Fibroblast of skin of right quadriceps (primary cell): ENCODE measurements around the gene KIF22.
"Not testable (repeated sequence)": the region's sequence is repeated elsewhere in the genome, so short reads cannot be mapped to it uniquely, and the experiment has no call there.

Experiments used
- DNase-seq: peaks from one replicate; pipeline ENCODE4 v3.0.0-alpha.2; 2013

Gene KIF22

DNA sequence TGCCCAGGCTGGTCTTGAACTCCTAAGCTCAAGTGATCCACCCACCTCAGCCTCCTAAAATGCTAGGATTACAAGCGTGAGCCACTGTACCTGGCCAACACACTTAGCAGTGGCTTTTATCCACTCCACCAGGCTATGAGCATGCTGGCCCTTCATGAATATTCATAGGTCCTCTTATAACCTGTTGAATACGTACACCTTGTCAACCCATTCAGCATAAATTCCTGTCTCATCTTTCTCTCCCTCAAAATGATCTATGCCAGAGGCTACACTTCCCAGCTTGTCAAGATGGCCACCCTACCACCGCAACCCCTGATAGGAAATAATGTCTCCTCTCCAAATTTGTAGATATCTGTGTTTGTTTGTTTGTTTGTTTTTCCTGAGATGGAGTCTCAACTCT, 23.5 kb upstream of the KIF22 start:
- no peak for DNase-seq

DNA sequence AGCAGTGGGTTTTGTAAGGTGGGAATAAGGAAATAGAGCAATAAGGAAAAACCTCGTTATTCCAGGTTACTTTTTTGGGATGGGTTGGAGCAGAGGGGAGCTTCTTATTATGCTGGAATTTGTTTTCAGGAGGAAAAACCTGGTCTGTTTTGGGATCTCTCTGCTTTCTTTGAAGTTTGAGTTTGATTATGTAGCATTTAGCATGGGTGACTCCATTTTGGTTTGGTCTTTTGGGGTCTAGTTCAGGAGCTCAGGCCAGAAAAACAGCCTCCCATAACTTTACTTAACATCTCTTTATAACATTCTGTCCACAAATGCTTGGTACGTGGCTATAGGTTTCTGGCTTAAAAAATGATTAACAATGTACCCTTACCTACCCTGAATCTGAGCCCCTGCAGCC, 21.0 kb upstream of the KIF22 start:
- DNase-seq, result no peak

DNA sequence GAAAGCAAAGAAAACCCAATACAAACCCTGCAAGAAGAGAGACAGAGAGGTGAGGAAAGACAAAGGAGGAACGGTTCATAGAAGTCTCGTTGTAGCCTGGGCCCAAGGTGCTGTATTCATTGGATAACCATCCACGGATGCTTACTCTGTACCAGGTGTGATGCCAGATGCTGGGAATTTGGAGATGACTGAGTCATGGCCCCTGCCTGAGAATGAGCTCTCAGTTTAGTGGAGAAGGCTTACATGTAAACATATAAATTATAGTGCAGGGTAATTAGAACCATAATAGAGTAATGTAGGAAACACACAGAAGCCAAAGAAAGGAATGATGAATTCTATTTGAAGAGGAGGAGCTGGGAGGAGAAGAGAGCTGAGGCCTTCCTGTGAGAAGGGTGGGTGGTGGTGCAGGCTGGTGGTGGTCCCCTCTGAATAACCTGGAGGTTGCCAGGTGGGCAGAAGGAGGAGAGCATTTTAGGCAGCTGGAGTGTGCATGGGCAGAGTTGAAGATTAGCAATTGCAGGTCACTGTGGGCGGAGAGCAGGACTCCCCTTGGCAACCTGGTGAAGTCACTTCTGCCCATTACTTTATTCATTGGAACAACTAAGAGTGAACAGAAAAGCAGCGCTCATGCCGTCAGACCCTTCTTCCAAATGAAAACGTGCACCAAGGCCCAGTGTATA, 20.2 kb upstream of the KIF22 start:
- no peak for DNase-seq

DNA sequence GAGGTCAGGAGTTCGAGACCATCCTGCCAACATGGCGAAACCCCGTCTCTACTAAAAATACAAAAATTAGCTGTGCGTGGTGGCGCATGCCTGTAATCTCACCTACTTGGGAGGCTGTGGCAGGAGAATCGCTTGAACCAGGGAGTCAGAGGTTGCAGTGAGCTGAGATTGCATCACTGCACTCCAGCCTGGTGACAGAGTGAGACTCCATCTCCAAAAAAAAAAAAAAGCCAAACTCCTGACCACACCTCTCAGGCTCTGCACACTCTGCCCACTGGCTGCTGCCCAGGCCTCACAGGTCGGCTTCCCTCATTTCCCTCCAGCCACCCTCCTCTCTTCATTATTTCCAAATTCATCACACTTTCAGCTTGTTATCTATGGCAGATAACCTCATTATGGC, 18.2 kb upstream of the KIF22 start:
- DNase-seq, result not testable (repeated sequence)

DNA sequence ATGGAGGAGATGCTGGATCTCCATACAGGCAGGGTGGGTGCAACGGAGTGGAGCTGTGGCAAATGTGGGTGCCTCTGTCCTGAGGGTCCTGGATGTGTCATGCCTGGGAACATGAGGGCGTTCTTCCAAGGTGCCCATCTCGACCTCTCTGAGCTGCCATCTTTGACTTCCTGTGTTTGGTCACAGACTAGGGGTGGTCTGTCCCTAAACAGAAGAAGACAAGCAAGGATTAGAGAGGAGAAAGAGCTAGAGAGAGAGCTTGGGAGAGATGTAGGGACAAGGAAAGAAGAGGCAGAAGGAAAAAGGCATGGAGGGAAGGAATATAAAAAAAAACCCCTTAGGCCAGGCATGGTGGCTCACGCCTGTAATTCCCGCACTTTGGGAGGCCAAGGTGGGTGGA, 15.8 kb upstream of the KIF22 start:
- no peak for DNase-seq

DNA sequence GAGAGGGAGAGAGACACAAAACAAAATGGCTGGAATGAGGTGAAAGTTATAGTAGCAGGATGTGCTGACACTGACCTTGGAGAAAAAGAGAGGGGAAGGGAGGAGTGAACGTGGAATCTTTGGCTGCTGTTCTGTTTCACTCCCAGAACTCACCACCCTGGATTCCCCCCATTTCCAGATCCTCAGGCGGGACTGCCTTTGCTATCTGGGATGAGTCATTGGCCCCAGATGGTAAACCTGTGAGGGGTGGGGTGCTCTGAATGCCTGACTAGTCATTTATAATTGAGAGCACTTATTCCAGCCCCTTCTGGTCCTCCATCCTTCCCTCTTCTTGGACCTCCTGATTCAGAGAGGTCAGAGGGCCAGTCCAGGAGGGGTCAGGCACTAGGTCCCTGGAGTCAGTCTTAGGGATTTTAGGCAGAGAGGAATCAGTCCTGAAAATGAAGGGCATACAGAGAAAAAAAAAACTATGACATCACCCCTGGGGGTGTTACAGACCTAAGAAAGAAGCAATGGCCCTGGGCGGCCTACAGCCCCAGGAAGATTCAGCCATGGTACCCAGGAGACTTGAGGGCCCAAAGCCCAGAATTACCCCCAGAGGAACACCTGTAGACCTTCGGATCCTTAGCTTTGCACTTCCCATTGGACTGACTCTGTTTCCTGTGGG, 14.7 kb upstream of the KIF22 start:
- peak; percentile 32 for DNase-seq

DNA sequence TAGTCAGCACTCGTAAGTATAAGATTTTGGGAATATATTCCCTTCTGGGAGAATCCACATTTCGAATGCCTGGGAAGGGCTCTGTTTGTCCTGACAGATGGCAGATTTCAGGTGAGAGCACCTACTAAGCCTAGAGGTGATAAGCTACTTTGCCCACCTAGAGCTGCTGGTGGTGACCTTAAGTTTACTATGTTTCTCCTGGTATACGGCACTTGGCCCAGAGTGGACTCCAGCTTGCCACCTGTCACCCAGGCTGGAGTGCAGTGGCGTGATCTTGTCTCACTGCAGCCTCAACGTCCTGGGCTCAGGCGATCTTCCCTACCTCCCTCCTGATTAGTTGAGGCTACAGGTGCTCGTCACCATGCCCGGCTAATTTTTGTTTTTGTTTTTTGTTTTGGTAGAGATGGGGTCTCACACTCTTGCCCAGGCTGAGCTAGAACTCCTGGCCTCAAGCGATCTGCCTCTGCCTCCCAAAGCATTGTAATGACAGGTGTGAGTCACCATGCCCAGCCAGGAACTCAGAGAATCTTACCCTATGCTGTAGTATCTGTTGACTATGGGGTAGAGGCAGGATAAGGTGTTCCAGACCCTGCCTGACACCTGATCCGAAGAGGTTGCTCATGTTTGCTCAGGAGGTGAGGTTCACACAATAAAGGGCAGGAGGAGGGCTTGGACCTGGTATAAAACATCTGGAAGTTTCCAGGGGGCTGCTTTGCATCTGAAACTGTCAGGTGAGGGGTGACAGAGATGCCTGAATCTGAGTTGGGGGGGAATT, 12.8 kb upstream of the KIF22 start, which contains the start of gene ZG16:
ZG16 (plus strand) TSS at position 681 of the 775 bp plus-strand sequence. CDS start 1,011 bp downstream, outside the sequence.
- DNase-seq, result no peak

DNA sequence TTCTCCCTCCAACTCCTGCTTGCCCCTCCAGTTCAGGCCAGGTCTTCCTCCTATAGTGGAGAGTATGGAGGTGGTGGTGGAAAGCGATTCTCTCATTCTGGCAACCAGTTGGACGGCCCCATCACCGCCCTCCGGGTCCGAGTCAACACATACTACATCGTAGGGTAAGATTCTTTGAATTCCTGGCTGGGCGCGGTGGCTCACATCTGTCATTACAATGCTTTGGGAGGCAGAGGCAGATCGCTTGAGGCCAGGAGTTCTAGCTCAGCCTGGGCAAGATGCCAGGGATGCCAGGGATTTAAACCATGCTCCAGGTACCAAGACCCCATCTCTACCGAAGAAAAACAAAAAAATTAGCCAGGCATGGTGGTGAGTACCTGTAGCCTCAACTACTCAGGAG, 11.1 kb upstream of the KIF22 start:
- no peak for DNase-seq

DNA sequence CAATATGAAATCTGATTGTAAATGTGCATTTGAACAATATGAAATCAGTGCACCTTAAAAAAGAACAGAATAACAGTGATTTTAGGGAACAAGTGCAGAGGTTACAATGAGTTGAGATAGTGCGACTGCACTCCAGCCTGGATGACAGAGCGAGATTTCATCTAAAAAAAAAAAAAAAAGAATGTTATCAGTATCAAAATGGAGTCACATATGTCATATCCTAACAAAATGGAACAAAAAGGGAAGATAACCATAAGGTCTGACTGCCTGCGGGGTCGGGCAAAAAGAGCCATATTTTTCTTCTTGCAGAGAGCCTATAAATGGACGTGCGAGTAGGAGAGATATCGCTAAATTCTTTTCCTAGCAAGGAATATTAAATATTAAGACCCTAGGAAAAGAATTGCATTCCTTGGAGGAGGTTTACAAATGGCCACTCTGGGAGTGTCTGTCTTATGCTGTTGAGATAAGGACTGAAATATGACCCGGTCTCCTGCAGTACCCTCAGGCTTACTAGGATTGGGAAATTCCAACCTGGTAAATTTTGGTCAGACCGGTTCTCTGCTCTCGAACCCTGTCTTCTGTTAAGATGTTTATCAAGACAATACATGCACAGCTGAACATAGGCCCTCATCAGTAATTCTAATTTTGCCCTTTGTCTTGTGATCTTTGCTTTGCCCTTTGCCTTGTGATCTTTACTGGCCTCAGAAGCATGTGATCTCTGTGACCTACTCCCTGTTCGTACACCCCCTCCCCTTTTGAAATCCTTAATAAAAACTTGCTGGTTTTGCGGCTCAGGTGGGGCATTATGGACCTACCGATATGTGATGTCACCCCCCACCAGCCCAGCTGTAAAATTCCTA, 7.2 kb upstream of the KIF22 start:
- not testable (repeated sequence) for DNase-seq

DNA sequence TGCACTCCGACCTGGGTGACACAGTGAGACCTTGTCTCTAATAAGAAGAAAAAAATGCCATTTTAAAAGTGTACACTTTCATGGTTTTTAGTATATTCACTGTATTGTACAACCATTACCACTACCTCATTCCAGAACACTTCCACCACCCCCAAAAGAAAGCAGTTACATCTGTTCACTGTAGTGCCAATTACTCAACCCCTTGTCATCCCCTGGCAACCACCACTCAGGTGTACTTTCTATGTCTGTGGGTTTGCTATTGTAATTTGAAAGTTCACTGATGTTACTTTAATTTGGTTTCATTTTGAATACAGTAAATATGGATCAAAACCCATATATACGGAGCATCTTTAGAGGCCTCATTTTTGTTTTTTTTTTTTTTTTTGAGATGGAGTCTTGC, 6.4 kb upstream of the KIF22 start:
- DNase-seq, result no peak

DNA sequence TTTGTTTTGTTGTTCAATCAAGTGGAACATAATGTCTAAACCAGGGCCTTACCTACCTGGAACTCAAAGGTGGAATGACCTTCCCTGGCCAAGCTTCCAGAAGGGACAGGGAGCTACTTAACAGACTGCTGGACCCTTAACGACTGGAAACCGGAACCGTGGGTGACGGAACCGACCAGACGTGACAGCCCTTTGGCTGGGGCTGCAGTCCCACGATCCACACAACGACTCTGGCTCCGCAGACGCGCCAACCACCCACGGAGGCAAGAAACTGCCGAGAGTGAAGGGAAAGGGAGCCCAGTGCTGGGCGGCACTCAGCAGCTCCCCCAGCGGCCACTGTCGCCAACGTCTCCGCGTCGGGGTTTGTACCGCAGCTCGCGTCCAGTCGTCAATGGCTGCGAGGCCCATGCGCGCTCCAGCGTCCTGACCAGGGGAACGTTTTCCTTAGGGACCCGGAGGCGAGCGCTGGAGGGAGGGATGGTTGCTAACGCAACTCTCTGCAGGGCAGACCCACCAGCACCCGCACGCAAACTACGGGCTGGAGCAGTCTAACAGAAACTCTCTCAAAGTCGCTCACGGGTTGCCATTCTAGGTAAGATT, 5.5 kb upstream of the KIF22 start:
- peak; percentile 58 for DNase-seq

DNA sequence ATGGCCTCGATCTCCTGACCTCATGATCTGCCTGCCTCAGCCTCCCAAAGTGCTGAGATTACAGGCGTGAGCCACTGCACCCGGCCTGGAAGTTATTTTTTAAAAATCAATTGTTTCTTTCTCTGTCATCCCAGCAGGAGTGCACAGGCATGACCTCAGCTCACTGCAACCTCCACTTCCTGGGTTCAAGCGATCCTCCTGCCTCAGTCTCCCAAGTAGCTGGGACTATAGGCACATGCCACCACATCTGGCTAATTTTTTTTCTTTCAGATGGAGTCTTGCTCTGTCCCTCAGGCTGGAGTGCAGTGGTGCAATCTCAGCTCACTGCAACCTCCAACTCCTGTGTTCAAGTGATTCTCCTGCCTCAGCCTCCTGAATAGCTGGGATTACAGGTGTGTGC, 3.4 kb upstream of the KIF22 start:
- not testable (repeated sequence) for DNase-seq

DNA sequence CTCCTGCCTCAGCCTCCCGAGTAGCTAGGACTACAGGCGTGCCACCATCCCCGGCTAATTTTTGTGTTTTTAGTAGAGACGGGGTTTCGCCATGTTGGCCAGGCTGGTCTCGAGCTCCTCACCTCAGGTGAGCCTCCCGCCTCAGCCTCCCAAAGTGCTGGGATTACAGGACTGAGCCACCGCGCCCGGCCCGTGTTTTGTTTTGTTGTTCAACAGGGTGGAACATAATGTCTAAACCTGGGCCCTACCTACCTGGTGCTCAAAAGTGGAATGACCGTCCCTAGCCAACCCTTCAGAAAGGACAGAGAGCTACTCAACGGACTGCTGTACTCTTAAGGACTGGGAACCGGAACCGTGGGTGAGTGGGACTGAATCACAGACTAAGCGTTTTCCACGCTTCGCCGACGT, 772 bp upstream of the KIF22 start:
- DNase-seq, result no peak

DNA sequence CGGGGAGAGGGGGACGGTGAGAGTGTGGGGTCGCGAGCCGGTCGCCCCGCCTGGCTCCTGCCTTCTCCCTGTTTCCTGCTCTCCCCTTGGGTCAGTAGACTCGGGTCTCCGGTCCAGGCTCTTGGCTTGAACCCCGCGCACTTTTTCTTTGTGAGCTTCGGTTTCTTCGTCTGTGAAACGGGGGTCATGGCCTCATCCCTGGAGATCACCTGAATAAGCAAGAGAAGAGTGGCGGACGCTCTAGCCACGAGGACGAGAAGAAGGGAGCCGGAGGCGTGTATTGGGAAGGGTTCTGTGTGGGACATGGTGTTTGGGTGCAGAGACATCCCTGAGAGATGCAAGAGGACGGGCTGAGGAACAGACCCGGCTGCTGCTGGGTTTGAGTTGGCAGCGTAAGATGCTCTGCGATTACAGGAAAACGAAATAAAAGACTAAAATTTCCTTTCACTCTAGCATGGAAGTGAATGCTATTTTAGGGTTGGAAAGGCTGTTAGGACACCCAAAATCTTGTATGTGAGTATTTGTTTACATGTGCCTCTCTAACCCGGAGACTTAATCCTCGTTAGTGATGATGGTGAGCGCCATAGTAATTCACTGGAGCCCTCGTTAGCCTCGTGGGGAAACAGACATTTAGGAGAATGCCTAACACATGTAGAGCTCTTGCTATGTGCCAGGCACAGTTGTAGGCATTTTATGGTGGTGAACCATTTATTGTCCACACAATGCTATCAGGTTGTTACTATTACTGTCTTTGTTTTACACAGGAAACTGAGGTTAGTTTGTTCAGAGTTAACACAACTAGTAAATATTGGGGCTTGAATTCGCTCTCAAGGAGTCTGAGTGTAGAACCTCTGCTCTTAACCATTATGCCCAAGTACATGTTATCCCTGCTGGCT, 646 bp downstream of the KIF22 start:
- DNase-seq, result no peak

DNA sequence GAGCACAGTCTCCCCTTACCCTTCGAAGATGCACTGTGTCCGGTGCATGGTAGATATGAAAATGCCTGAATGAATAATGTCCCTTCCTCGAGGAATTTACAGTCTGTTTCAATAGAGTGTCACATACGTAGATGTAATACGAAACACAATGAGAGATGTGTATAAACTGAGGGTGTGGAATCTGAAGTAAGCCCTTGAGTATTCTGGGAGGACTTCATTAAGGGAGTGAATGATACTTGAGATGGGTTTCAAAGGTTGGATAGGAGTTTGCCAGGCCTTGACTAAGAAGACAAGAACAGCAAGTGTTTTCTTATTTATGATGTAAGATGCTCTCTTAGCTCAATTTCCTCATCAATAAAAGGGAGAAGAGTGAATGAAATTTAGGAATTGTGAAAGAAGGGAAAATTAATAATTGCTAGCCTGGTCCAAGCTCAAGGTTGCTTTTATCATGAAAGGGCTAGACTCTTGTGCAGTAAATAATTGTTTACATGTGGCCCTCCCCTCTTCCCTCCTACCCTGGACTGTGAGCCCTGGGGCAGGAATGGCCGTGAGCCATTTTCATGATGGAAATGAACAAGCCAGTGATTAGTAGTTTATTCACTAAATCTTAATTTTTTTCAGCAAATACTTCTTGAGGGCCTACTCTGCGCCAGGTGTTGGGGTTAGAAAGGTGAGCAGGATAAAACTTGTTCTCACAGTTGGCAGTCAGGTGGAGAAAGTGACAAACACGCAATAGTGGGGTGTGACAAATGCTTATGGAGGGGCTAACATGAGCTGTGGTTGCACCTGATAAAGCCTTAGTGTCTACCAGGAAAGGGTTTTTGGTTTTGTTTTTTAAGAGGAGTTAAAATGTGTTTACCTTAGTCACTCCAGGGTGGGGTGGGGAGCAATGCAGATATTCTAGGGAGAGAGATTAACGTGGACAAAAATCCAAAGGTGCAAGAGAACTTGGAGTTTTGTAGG, 1.6 kb downstream of the KIF22 start:
- DNase-seq, result no peak

DNA sequence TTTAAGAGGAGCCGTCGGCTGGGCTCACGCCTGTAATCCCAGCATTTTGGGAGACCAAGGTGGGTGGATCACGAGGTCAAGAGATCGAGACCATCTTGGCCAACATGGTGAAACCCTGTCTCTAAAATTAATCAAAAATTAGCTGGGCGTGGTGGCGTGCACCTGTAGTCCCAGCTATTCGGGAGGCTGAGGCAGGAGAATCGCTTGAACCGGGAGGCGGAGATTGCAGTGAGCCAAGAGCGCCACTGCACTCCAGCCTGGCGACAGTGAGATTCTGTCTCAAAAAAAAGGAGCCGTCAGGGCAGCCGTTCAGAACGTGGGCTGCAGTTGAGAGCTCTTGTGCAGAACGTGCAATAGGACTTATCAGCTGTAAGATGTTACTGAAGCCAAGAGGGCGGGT, 2.6 kb downstream of the KIF22 start:
- DNase-seq, result not testable (repeated sequence)

DNA sequence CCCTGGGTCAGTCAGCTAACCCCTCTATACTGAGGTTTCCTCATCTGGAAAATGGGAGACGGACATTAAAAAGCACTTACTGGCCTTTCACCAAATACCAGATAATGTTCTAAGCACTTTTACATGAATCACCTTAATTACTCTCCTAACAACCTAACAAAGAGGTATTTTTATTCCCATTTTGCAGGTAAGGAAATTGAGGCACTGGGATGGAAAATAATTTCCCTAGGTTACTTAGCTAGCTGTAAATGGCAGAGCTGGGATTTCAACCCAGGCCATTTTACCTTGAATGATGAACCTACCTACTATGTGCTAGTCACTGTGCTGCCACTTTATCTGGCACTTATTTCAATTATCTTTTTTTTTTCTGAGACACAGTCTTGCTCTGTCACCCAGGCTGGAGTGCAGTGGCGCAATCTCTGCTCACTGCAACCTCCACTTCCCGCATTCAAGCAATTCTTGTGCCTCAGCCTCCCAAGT, 3.7 kb downstream of the KIF22 start:
- DNase-seq, result no peak

DNA sequence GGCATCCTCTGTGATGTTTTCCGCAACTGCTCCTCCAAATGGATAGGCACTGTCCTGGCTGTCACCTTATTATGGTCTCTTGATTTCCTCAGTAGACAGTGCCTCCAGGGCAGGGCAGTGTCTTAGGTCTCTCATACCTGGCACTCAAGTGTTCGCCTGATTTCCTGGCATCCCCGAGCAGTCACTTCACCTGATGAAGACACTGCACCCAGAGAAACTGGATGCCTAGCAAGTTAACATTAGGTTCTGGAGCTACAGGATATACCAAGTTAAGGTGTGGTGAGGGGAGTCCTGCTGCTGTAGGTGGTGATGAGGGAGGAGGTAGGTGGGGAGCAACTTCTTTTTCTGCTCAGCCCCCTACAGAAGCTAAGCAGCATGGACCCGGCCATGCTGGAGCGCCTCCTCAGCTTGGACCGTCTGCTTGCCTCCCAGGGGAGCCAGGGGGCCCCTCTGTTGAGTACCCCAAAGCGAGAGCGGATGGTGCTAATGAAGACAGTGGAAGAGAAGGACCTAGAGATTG, 11.9 kb downstream of the KIF22 start:
- no peak for DNase-seq

DNA sequence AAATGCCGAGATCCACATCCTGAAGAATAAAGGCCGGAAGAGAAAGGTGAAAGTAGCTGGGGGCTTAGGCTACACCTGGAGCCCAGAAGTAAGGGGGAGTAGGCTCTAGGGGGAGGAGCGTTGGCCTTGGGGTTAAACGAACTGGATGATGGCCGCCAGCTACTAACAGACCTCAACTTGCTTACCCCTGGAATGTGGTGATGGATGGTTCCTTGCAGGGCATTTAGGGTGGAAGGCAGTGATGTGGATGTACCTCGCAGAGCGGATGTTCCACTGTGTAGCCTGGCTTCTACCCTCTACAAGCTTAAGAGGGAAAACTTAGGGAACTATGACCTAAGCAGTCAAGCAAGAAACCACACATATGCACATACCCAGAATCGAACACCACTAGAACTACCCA, 13.5 kb downstream of the KIF22 start:
- DNase-seq, result no peak
